Measurements from ENCODE around the gene TMEM272. TPM values are rescaled to one million over a fixed set of nuclear protein-coding genes. Genes with fewer than 3 reads are reported as not detected.

The TMEM272 gene
- total and polyA plus RNA-seq, 9 of the 15 experiments (the other 6 are each of a cell fraction or from before 2014, with no cell fraction given) = 0.04 to 0.16 (median 0.06) TPM; not detected in 2

DNA sequence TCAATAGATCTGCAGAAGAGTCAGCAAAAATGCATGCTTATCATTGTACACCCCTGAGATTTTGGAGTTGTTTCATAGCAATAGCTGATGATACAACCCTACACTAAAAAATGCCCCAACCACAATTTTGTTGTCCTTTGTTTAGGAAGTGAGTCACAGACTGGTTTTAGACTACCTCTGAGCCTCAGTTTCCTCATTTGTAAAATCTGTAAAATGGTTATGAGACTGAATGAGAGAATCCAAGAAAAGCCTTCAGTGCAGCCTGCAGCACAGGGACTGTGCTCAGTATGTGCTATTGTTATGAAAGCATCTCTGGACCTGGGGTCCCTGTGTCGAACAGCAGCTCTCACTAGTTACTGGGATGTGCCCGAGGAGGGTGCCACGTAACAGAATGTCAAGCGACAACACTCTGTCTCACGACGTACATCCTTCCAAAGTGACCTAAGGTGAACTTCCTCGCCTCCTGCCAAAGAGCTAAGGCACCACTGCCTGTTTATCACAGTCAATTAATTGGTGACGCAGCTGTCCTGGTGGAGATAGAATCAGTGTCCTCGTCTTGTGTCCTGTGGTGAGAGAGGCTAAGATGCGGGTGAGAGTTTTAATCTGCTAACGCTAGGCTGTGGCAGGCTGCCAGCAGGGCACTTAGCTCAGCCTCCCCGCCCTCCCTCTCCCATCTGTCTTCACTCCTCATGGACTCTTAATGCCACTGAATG lies 59.1 kb downstream of the TMEM272 start (continued):
- TF ChIP-seq ZNF133 (CRISPR knock-in tag; IDR thresholded peaks at IDR 0.05) (no peak), PYGO2 (tag; IDR thresholded peaks at IDR 0.05) (no peak), ZNF639 (CRISPR knock-in tag; conservative IDR thresholded peaks at IDR 0.05 in 1 of 2, IDR thresholded peaks at IDR 0.05 in 1 of 2) (peak in 1 of 2 experiments; percentile 26; a peak in 1 of 4 replicates), ZNF184 (CRISPR knock-in tag; IDR thresholded peaks at IDR 0.05) (no peak), CBX5 (IDR thresholded peaks at IDR 0.05; ENCODE audit: borderline replicate concordance, low read depth) (no peak), ZNF431 (CRISPR knock-in tag; IDR thresholded peaks at IDR 0.05) (no peak), ZNF121 (CRISPR knock-in tag; conservative IDR thresholded peaks at IDR 0.05) (no peak), NRF1 (conservative IDR thresholded peaks at IDR 0.05 in 1 of 2, IDR thresholded peaks at IDR 0.05 in 1 of 2) (no peak), ZNF175 (CRISPR knock-in tag; IDR thresholded peaks at IDR 0.05; ENCODE audit: low read depth) (no peak), ELF1 (tag; IDR thresholded peaks at IDR 0.05) (no peak), NFE2 (IDR thresholded peaks at IDR 0.05; ENCODE audit: low read depth) (peak; percentile 20; the same call in 1 of the 2 replicates), MCM3 (IDR thresholded peaks at IDR 0.05) (no peak), ETV5 (CRISPR knock-in tag; IDR thresholded peaks at IDR 0.05; ENCODE audit: low read depth) (no peak), CREB1 (IDR thresholded peaks at IDR 0.05) (peak; percentile 26; the same call in 1 of the 2 replicates), CREB1 (CRISPR knock-in tag; IDR thresholded peaks at IDR 0.05) (0 out of 2 replicates have a peak, but pooled peaks have one; percentile 33), ZEB2 (IDR thresholded peaks at IDR 0.05) (0 out of 2 replicates have a peak, but pooled peaks have one; percentile 27), HDGF (IDR thresholded peaks at IDR 0.05) (no peak), NCOR1 (IDR thresholded peaks at IDR 0.05) (peak; percentile 79), OTX1 (CRISPR knock-in tag; IDR thresholded peaks at IDR 0.05) (no peak), HEY1 (CRISPR knock-in tag; IDR thresholded peaks at IDR 0.05; ENCODE audit: borderline replicate concordance) (no peak), HOXB6 (CRISPR knock-in tag; IDR thresholded peaks at IDR 0.05; ENCODE audit: borderline replicate concordance) (no peak), ZNF584 (CRISPR knock-in tag; IDR thresholded peaks at IDR 0.05; ENCODE audit: low read depth) (no peak), THRAP3 (IDR thresholded peaks at IDR 0.05; ENCODE audit: borderline replicate concordance) (no peak), ZNF354B (CRISPR knock-in tag; IDR thresholded peaks at IDR 0.05) (no peak), ZNF696 (CRISPR knock-in tag; conservative IDR thresholded peaks at IDR 0.05) (no peak), ZNF197 (CRISPR knock-in tag; IDR thresholded peaks at IDR 0.05; ENCODE audit: low read depth) (no peak)
- TF ChIP-seq, protein P1, sequence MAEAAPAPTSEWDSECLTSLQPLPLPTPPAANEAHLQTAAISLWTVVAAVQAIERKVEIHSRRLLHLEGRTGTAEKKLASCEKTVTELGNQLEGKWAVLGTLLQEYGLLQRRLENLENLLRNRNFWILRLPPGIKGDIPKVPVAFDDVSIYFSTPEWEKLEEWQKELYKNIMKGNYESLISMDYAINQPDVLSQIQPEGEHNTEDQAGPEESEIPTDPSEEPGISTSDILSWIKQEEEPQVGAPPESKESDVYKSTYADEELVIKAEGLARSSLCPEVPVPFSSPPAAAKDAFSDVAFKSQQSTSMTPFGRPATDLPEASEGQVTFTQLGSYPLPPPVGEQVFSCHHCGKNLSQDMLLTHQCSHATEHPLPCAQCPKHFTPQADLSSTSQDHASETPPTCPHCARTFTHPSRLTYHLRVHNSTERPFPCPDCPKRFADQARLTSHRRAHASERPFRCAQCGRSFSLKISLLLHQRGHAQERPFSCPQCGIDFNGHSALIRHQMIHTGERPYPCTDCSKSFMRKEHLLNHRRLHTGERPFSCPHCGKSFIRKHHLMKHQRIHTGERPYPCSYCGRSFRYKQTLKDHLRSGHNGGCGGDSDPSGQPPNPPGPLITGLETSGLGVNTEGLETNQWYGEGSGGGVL (CRISPR knock-in tag; IDR thresholded peaks at IDR 0.05) = no peak
- TF ChIP-seq, protein P2, sequence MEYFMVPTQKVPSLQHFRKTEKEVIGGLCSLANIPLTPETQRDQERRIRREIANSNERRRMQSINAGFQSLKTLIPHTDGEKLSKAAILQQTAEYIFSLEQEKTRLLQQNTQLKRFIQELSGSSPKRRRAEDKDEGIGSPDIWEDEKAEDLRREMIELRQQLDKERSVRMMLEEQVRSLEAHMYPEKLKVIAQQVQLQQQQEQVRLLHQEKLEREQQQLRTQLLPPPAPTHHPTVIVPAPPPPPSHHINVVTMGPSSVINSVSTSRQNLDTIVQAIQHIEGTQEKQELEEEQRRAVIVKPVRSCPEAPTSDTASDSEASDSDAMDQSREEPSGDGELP (CRISPR knock-in tag; IDR thresholded peaks at IDR 0.05; ENCODE audit: borderline replicate concordance) = peak; percentile 56; the same call in 1 of the 2 replicates
